Right lobe of liver (tissue), 4 donors: ENCODE results near the gene CAVIN1.

Experiments used
- CTCF ChIP-seq, 4 donors: fragments of 200-600 bp in 3 of 4; fragments of 450-650 bp in 1 of 4; IDR thresholded peaks; one replicate each; pipeline versions ENCODE4 v1.5.1 to v1.8.0; 2016 to 2022; ENCODE audit warnings: antibody characterized with exemption in 4 of 4, mild to moderate bottlenecking in 2 of 4
- POLR2A ChIP-seq: fragments of 450-650 bp; IDR thresholded peaks from one replicate; pipeline ENCODE4 v1.6.1; 2017; ENCODE audit warnings: antibody characterized with exemption, mild to moderate bottlenecking
- donor health status: DM: no; HTN: no; CAD: no.
- donor health status: DM: no; HTN: no; CAD: no.
- donor health status: DM: no; HTN: yes; CAD: no.

- TF ChIP-seq POLR2A (no peak), CTCF (IDR thresholded peaks at IDR 0.05) (no peak)
Measured at GRCh38 chr17:42441371-42442195, 18.5 kb upstream of the CAVIN1 start.
